ENCODE data around the gene KLF18.

GRCh38 chr1:44100183-44100868 lies 41.1 kb downstream of the KLF18 start:
- no peak for TF ChIP-seq EZH2 (IDR thresholded peaks at IDR 0.05; ENCODE audit: borderline replicate concordance, low read depth, low read length, poor library complexity, severe bottlenecking)
- TF ChIP-seq CTCF (conservative IDR thresholded peaks at IDR 0.05; ENCODE audit: low read depth, low read length), result no peak

Data from A673 (cell line).